SK-N-SH (cell line): ENCODE measurements around the gene ATP1A2. TPM values are rescaled to one million over a fixed set of nuclear protein-coding genes. Genes with fewer than 3 reads are reported as not detected.

Experiments used
- CTCF ChIA-PET: fragments of 300-600, 350-600 bp; formaldehyde crosslinking; extraction: SDS; loops from one replicate; lab custom pipeline; 2021; lab: Yijun Ruan, JAX
- POLR2A ChIA-PET: fragments of 350-600 bp; sonication (Branson Sonifier 250); formaldehyde crosslinking; extraction: SDS; loops from one replicate; lab custom pipeline; 2020; ENCODE audit warnings: antibody characterized with exemption, inconsistent platforms; lab: Yijun Ruan, JAX
- DNase-seq: peaks from one replicate; pipeline ENCODE4 v3.0.0; 2012
- H2AFZ ChIP-seq: fragments of 200-600 bp; sonication (generic); 2 replicates; pipeline ENCODE4 v1.8.1; 2016; ENCODE audit warnings: antibody characterized with exemption, mild to moderate bottlenecking, low read depth
- H3F3A ChIP-seq: fragments of 200-600 bp; sonication (generic); replicated peaks from 2 replicates; pipeline ENCODE3; 2016; ENCODE audit warnings: antibody characterized with exemption, mild to moderate bottlenecking; ENCODE audit not compliant: insufficient read depth
- H3K27ac ChIP-seq, 2 experiments: fragments of 200-500 bp in 1 of 2; fragments of 200-600 bp in 1 of 2; sonication (Bioruptor generic) in 1 of 2; sonication (generic), shearing (Covaris generic) in 1 of 2; 2 replicates each; pipeline versions ENCODE4 v1.5.1 to v1.6.1; 2014 to 2016; ENCODE audit warnings: low read depth in 2 of 2, inconsistent platforms in 1 of 2, low read length in 1 of 2, mild to moderate bottlenecking in 1 of 2, mixed read lengths in 1 of 2
- H3K27me3 ChIP-seq: fragments of 200-600 bp; sonication (generic), shearing (Covaris generic); 2 replicates; pipeline ENCODE4 v1.6.1; 2016; ENCODE audit warnings: mixed run types; ENCODE audit not compliant: insufficient read depth
- H3K36me3 ChIP-seq, 2 experiments: fragments of 200-500 bp in 1 of 2; fragments of 200-600 bp in 1 of 2; sonication (Bioruptor generic) in 1 of 2; sonication (generic) in 1 of 2; replicated peaks in 1 of 2; 2 replicates each; pipeline versions ENCODE3 to v1.5.1; 2014 to 2016; ENCODE audit warnings: low read length in 1 of 2, mild to moderate bottlenecking in 1 of 2; ENCODE audit not compliant: insufficient read depth in 2 of 2, control insufficient read depth in 1 of 2
- H3K4me1 ChIP-seq, 2 experiments: fragments of 200-500 bp in 1 of 2; fragments of 200-600 bp in 1 of 2; sonication (Bioruptor generic) in 1 of 2; sonication (generic), shearing (Covaris generic) in 1 of 2; 2 replicates each; pipeline versions ENCODE4 v1.5.1 to v1.6.1; 2014 to 2016; ENCODE audit warnings: low read depth in 1 of 2, low read length in 1 of 2, mixed run types in 1 of 2; ENCODE audit not compliant: insufficient read depth in 2 of 2, control insufficient read depth in 1 of 2
- H3K4me2 ChIP-seq: fragments of 200-600 bp; sonication (generic), shearing (Covaris generic); 2 replicates; pipeline ENCODE4 v1.6.1; 2017; ENCODE audit warnings: mixed run types
- H3K4me3 ChIP-seq, 2 experiments: fragments of 200-500 bp in 1 of 2; fragments of 200-600 bp in 1 of 2; sonication (Bioruptor generic) in 1 of 2; sonication (generic), shearing (Covaris generic) in 1 of 2; 2 replicates each; pipeline versions ENCODE4 v1.5.1 to v1.8.1; 2014 to 2016; ENCODE audit warnings: low read depth in 2 of 2, inconsistent platforms in 1 of 2, low read length in 1 of 2, mild to moderate bottlenecking in 1 of 2, mixed read lengths in 1 of 2, moderate library complexity in 1 of 2
- H3K79me2 ChIP-seq: fragments of 200-600 bp; sonication (generic); 2 replicates; pipeline ENCODE4 v1.8.1; 2017; ENCODE audit warnings: mild to moderate bottlenecking; ENCODE audit not compliant: insufficient read depth
- H3K9ac ChIP-seq: fragments of 200-600 bp; sonication (generic); 2 replicates; pipeline ENCODE4 v1.6.1; 2017; ENCODE audit warnings: mixed run types
- H3K9me2 ChIP-seq: fragments of 200-600 bp; sonication (generic); 2 replicates; pipeline ENCODE4 v1.6.1; 2017; ENCODE audit warnings: mixed run types
- H3K9me3 ChIP-seq: fragments of 200-600 bp; sonication (generic); 2 replicates; pipeline ENCODE4 v1.6.1; 2017; ENCODE audit warnings: mixed run types, mild to moderate bottlenecking, moderate library complexity
- H4K20me1 ChIP-seq: fragments of 200-600 bp; sonication (generic); 2 replicates; pipeline ENCODE4 v1.6.1; 2017; ENCODE audit warnings: mild to moderate bottlenecking, mixed run types; ENCODE audit not compliant: insufficient read depth
- CHD2 ChIP-seq: fragments of 150-350 bp; IDR thresholded peaks from 2 replicates; pipeline ENCODE4 v1.6.1; 2018; ENCODE audit warnings: low read length; ENCODE audit not compliant: partially characterized antibody
- ELF1 ChIP-seq: IDR thresholded peaks from 2 replicates; pipeline ENCODE4 v1.4.0; 2012
- FOSL2 ChIP-seq: IDR thresholded peaks from 2 replicates; pipeline ENCODE4 v1.4.0; 2012; ENCODE audit warnings: low read depth, mild to moderate bottlenecking, moderate library complexity, borderline replicate concordance
- FOXM1 ChIP-seq: IDR thresholded peaks from 2 replicates; pipeline ENCODE4 v1.4.0; 2012; ENCODE audit warnings: low read depth, mild to moderate bottlenecking
- JUND ChIP-seq: IDR thresholded peaks from 2 replicates; pipeline ENCODE4 v1.4.0; 2012
- MAX ChIP-seq: IDR thresholded peaks from 2 replicates; pipeline ENCODE4 v1.4.0; 2012; ENCODE audit warnings: low read depth
- MEF2A ChIP-seq: IDR thresholded peaks from 2 replicates; pipeline ENCODE4 v1.4.0; 2012; ENCODE audit warnings: low read depth, borderline replicate concordance
- NFIC ChIP-seq: IDR thresholded peaks from 2 replicates; pipeline ENCODE4 v1.4.0; 2012; ENCODE audit warnings: borderline replicate concordance
- NRF1 ChIP-seq: IDR thresholded peaks from 2 replicates; pipeline ENCODE4 v1.6.1; 2012; ENCODE audit warnings: low read depth, mild to moderate bottlenecking, low read length
- POLR2AphosphoS5 ChIP-seq: IDR thresholded peaks from 2 replicates; pipeline ENCODE4 v1.6.1; 2012; ENCODE audit warnings: low read depth, low read length
- RAD21 ChIP-seq: IDR thresholded peaks from 2 replicates; pipeline ENCODE4 v1.6.1; 2012; ENCODE audit warnings: mild to moderate bottlenecking, low read length
- REST ChIP-seq: IDR thresholded peaks from 2 replicates; pipeline ENCODE4 v1.6.1; 2012; ENCODE audit warnings: mild to moderate bottlenecking, low read depth, low read length, moderate library complexity
- RFX5 ChIP-seq: IDR thresholded peaks from 2 replicates; pipeline ENCODE4 v1.6.1; 2012; ENCODE audit warnings: mild to moderate bottlenecking, improper control_type of control experiment, low read length
- SIN3A ChIP-seq: IDR thresholded peaks from 2 replicates; pipeline ENCODE4 v1.6.1; 2012; ENCODE audit warnings: low read depth, mild to moderate bottlenecking, low read length, moderate library complexity, borderline replicate concordance
- TCF12 ChIP-seq: IDR thresholded peaks from 2 replicates; pipeline ENCODE4 v1.4.0; 2012
- TEAD4 ChIP-seq: IDR thresholded peaks from 2 replicates; pipeline ENCODE4 v1.4.0; 2012; ENCODE audit warnings: mild to moderate bottlenecking, borderline replicate concordance; ENCODE audit not compliant: insufficient read depth
- ZBTB33 ChIP-seq: IDR thresholded peaks from 2 replicates; pipeline ENCODE4 v1.4.0; 2012; ENCODE audit warnings: low read depth, borderline replicate concordance
- WGBS: methylation state at CpG from one replicate; pipeline ENCODE4 v1.1.6; 2017; ENCODE audit warnings: low lambda C conversion rate; 5-methylcytosine and 5-hydroxymethylcytosine counted together
- polyA plus RNA-seq, 3 experiments: library from polyadenylated mRNA; depleted of rRNA; stranded (reverse); fragments of >200 nt; gene quantifications; 2 replicates each; pipeline ENCODE4 v1.2.3, GENCODE V29; 2012
- TF ChIP-seq, protein P1 (sequence below): fragments of 150-350 bp; IDR thresholded peaks from 2 replicates; pipeline ENCODE4 v1.6.1; 2017; ENCODE audit warnings: antibody characterized with exemption, low read length, low read depth, borderline replicate concordance
- TF ChIP-seq, protein P2 (sequence below): IDR thresholded peaks from 2 replicates; pipeline ENCODE4; 2012
- TF ChIP-seq, protein P3 (sequence below): fragments of 200-600 bp; sonication (generic); IDR thresholded peaks from 2 replicates; pipeline ENCODE4 v1.6.1; 2017; ENCODE audit warnings: antibody characterized with exemption, mild to moderate bottlenecking, moderate library complexity

Gene ATP1A2
- polyA plus RNA-seq, 1 of the 3 experiments (the other 2 are of a cell fraction) = 0.07 TPM

DNA sequence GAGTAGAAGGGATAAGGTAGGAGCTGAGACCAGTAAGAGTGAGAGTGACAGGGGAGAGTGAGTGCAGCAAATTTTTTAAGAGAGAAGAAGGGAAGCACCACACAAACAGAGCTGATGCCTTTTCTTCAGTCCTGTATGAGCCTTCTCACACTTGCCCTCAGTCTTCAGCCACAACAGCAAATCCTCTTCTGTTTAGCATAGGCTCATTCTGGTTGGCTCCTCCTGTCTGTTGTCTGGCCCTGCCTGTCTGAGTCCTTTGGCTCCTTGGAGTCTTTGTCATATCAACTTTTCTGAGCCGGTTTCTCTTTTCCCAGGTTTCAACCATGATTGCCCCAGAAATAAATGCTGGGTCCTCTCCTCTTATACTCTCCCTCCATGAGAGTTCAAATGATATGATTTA lies 62.1 kb downstream of the ATP1A2 start:
- no peaks in the 10 kb centered on the region for H3K9me2 ChIP-seq
- H3K4me3 ChIP-seq = no peak overlapping the region
- POLR2A ChIA-PET = no interaction called here
- H3F3A ChIP-seq = no peaks in the 10 kb centered on the region
- no peaks in the 10 kb centered on the region for H4K20me1 ChIP-seq
- no peaks in the 10 kb centered on the region for H3K79me2 ChIP-seq
- CTCF ChIA-PET = no interaction called here
- no peaks in the 10 kb centered on the region for H3K4me1 ChIP-seq
- H2AFZ ChIP-seq = no peak overlapping the region
- H3K27ac ChIP-seq = no peak overlapping the region
- TF ChIP-seq SIN3A (no peak), ELF1 (no peak), RFX5 (no peak), NRF1 (no peak), TCF12 (no peak), ZBTB33 (no peak), RAD21 (no peak), JUND (no peak), FOXM1 (no peak), POLR2AphosphoS5 (no peak), REST (no peak), TEAD4 (no peak), FOSL2 (no peak), MEF2A (no peak), CHD2 (no peak), MAX (no peak), NFIC (no peak)
- TF ChIP-seq, protein P1, sequence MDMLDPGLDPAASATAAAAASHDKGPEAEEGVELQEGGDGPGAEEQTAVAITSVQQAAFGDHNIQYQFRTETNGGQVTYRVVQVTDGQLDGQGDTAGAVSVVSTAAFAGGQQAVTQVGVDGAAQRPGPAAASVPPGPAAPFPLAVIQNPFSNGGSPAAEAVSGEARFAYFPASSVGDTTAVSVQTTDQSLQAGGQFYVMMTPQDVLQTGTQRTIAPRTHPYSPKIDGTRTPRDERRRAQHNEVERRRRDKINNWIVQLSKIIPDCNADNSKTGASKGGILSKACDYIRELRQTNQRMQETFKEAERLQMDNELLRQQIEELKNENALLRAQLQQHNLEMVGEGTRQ = no peak
- TF ChIP-seq, protein P2, sequence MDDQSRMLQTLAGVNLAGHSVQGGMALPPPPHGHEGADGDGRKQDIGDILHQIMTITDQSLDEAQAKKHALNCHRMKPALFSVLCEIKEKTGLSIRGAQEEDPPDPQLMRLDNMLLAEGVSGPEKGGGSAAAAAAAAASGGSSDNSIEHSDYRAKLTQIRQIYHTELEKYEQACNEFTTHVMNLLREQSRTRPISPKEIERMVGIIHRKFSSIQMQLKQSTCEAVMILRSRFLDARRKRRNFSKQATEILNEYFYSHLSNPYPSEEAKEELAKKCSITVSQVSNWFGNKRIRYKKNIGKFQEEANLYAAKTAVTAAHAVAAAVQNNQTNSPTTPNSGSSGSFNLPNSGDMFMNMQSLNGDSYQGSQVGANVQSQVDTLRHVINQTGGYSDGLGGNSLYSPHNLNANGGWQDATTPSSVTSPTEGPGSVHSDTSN = no peak
- TF ChIP-seq, protein P3, sequence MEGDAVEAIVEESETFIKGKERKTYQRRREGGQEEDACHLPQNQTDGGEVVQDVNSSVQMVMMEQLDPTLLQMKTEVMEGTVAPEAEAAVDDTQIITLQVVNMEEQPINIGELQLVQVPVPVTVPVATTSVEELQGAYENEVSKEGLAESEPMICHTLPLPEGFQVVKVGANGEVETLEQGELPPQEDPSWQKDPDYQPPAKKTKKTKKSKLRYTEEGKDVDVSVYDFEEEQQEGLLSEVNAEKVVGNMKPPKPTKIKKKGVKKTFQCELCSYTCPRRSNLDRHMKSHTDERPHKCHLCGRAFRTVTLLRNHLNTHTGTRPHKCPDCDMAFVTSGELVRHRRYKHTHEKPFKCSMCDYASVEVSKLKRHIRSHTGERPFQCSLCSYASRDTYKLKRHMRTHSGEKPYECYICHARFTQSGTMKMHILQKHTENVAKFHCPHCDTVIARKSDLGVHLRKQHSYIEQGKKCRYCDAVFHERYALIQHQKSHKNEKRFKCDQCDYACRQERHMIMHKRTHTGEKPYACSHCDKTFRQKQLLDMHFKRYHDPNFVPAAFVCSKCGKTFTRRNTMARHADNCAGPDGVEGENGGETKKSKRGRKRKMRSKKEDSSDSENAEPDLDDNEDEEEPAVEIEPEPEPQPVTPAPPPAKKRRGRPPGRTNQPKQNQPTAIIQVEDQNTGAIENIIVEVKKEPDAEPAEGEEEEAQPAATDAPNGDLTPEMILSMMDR = no peak
- H3K27me3 ChIP-seq = no peaks in the 10 kb centered on the region; the same call in 1 of the 2 replicates
- DNase-seq = no peak
- H3K36me3 ChIP-seq = no peaks in the 10 kb centered on the region
- H3K9me3 ChIP-seq = no peaks in the 10 kb centered on the region
- no peak overlapping the region for H3K4me2 ChIP-seq
- H3K9ac ChIP-seq = no peak overlapping the region
- 65% methylated on average over 1 of the region's 1 CpG for WGBS
